ENCODE data around the gene ADCYAP1R1.

ADCYAP1R1 gene

DNA sequence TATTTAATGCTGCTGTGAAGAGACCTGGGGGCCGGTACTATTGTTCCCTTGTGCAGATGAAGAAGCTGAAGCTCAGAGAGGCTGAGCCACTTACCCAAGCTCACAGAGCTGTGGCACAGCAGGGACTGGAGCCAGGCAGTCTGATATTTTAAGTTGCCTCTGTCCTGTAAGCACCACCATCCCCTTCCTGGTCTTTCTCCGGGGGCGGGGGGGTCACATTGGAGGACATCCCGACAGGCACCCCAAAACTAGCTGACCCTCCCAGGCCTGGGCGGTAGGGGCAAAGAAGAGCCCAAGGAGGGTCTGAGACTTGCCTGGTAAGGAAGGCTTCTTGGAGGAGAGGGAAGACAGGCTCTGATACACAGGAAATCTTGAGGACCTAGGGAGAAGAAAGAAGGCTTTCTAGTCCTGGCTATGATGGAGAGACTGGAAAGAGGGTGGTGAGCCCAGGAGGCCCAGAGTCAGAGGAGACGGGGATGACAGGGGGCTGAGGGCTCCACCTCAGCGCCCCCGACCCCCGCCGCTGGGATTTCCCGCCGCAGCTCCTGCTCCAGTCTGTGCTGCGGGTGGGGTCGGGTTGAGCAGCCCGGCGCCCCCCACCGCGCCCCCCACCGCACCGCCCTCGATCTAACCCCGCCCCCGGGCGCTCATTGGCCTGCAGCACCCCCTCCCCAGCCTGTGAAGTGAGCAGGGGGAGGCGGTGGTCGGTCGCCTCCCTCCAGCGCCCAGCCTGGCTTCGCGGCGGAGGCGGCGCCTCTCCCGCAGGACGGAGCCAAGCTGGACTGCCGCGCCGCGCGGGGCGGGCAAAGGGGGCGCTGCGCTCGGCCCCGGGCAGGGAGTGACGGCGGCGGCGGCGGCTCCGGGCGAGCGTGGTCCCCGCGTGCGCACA lies at the start of gene ADCYAP1R1:
Gene ADCYAP1R1 (plus strand): TSS at position 711 of the 889 bp plus-strand sequence. CDS start 10,957 bp downstream, outside the sequence.
- in situ Hi-C loops (cut with HindIII; ENCODE audit: low sequenced_read_pairs), result no loop called here
- TF ChIP-seq, protein P1, sequence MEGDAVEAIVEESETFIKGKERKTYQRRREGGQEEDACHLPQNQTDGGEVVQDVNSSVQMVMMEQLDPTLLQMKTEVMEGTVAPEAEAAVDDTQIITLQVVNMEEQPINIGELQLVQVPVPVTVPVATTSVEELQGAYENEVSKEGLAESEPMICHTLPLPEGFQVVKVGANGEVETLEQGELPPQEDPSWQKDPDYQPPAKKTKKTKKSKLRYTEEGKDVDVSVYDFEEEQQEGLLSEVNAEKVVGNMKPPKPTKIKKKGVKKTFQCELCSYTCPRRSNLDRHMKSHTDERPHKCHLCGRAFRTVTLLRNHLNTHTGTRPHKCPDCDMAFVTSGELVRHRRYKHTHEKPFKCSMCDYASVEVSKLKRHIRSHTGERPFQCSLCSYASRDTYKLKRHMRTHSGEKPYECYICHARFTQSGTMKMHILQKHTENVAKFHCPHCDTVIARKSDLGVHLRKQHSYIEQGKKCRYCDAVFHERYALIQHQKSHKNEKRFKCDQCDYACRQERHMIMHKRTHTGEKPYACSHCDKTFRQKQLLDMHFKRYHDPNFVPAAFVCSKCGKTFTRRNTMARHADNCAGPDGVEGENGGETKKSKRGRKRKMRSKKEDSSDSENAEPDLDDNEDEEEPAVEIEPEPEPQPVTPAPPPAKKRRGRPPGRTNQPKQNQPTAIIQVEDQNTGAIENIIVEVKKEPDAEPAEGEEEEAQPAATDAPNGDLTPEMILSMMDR (IDR thresholded peaks at IDR 0.05; ENCODE audit: low read depth, low read length), result no peak
- no peak within 1 kb of the TSS for H3K4me3 ChIP-seq (ENCODE audit: low read depth, low read length)
- DNase-seq (ENCODE audit: low read depth, low spot score), result no peak

DNA sequence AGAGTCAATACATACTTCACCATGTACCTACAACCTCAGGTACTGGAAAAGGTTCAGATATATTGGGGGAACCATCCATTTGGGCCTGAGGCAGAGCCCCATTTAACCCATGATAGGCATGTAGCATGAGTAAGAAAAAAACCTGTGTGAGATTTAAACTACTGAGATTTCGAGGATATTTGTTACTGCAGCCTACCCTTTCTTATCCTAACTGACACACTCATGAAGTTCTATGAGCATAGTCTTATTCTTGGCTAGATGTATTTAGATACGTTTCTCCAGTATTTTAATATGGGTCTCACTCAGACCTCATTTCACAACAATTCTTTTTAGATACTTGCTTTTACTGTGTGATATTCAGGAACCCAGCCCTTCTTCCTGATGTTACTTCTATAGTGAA lies 49.0 kb upstream of the ADCYAP1R1 start:
- in situ Hi-C loops (cut with HindIII; ENCODE audit: low sequenced_read_pairs), result no loop called here
- TF ChIP-seq, protein P1 (IDR thresholded peaks at IDR 0.05; ENCODE audit: low read depth, low read length), result no peak
- H3K4me3 ChIP-seq (ENCODE audit: low read depth, low read length), result no peak overlapping the region
- DNase-seq (ENCODE audit: low read depth, low spot score), result no peak

DNA sequence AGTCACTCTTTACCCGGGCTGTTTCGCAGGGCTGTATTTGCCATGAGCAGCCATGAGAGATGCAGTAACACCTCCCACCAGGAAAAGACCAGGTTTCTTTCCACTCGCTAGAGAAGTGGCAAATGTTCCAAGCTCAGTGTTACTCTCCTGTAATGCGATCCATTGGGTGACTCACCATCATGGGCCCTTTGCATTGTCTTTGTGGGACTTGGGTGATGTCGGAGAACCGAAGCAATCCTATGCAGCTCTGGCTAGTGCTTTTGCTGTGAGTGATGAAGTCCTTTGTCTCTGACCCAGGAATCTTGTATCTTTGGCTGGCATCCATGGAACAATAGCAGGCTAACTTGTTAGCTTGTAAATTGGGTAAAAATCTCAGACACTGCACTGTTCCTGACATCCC lies 48.4 kb upstream of the ADCYAP1R1 start:
- TF ChIP-seq, protein P1 (IDR thresholded peaks at IDR 0.05; ENCODE audit: low read depth, low read length), result no peak
- DNase-seq (ENCODE audit: low read depth, low spot score), result no peak
- no peak overlapping the region for H3K4me3 ChIP-seq (ENCODE audit: low read depth, low read length)
- in situ Hi-C loops (cut with HindIII; ENCODE audit: low sequenced_read_pairs), result no loop called here

DNA sequence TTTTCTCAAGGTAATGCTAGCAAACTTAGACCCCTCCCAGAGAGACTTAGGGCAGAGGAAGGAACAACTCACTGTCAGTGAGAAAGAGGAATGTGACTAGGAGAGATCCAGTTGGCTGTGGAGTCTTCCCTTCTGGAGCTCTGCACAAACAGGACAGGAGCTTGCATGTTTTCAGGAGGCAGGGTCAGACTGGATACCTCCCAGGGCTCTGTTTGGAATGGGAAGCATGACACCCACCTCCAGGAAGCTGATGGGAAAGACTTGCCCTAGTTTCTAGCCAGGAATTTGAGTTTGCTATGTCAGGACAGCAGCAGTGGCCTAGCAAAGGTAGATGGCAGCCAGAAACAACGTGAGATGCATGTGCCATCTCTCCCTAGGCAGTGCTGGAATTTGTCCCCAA lies 47.7 kb upstream of the ADCYAP1R1 start:
- in situ Hi-C loops (cut with HindIII; ENCODE audit: low sequenced_read_pairs), result no loop called here
- TF ChIP-seq, protein P1 (IDR thresholded peaks at IDR 0.05; ENCODE audit: low read depth, low read length), result no peak
- no peak overlapping the region for H3K4me3 ChIP-seq (ENCODE audit: low read depth, low read length)
- DNase-seq (ENCODE audit: low read depth, low spot score), result no peak

DNA sequence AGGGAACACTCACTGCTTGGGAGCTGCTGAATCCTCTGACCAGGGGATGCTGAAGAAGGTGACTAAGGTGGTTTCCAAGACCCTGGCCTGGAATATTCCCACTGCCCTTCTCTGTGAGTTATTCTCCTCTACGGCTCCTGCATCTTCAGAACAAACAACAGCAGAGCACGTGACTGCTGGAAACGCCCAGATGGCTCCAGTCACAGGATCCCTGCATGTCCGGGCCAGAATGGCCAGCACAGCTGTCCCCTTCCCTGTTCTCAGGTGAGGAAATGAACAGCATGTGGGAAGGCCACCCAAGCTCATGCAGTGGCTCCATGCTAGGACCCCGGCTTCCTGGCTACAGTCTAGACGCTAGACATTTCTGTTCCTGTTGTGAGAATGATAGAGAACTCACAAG lies 45.3 kb upstream of the ADCYAP1R1 start:
- H3K4me3 ChIP-seq (ENCODE audit: low read depth, low read length), result no peak overlapping the region
- in situ Hi-C loops (cut with HindIII; ENCODE audit: low sequenced_read_pairs), result no loop called here
- DNase-seq (ENCODE audit: low read depth, low spot score), result no peak
- TF ChIP-seq, protein P1 (IDR thresholded peaks at IDR 0.05; ENCODE audit: low read depth, low read length), result no peak

DNA sequence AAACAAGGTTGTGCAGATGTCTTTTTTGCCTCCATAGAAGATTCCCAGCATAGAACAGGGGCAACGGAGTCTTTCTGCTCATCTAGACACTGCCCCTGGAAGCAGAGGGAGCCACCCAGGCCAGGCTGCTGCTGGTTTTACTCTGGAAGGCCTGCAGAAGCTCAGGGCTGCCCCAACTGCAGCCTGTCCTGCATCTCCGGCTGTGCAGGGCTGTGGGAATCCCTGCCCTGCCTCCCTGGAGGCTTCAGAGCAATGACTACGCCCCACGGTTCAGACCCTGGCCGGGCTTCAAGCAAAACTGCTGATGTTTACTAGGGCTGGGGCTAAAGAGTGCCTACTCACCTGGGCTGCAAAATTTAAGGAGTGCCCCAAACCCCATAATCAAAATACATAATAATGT lies 44.5 kb upstream of the ADCYAP1R1 start:
- TF ChIP-seq, protein P1 (IDR thresholded peaks at IDR 0.05; ENCODE audit: low read depth, low read length), result no peak
- DNase-seq (ENCODE audit: low read depth, low spot score), result no peak
- H3K4me3 ChIP-seq (ENCODE audit: low read depth, low read length), result no peak overlapping the region
- in situ Hi-C loops (cut with HindIII; ENCODE audit: low sequenced_read_pairs), result no loop called here

Data from astrocyte of the spinal cord (primary cell).